D721Med (cell line): ENCODE results near the gene PSD.
A peak's percentile ranks its signal among the peaks of the same experiment; 100 is the strongest.

Experiments
- DNase-seq: peaks from one replicate; pipeline ENCODE4 v3.0.0; 2011; ENCODE audit warnings: low spot score; ENCODE audit not compliant: insufficient read length
- FAIRE-seq: peaks from 2 replicates; lab custom pipeline; 2011; peaks lifted over from hg19 to GRCh38; lab: Jason Lieb, UNC
- CTCF ChIP-seq: IDR thresholded peaks from 2 replicates; pipeline ENCODE4 v1.5.1; 2012; ENCODE audit warnings: mild to moderate bottlenecking, control low read depth; ENCODE audit not compliant: insufficient read depth; ENCODE audit errors: missing control alignments

PSD gene

DNA sequence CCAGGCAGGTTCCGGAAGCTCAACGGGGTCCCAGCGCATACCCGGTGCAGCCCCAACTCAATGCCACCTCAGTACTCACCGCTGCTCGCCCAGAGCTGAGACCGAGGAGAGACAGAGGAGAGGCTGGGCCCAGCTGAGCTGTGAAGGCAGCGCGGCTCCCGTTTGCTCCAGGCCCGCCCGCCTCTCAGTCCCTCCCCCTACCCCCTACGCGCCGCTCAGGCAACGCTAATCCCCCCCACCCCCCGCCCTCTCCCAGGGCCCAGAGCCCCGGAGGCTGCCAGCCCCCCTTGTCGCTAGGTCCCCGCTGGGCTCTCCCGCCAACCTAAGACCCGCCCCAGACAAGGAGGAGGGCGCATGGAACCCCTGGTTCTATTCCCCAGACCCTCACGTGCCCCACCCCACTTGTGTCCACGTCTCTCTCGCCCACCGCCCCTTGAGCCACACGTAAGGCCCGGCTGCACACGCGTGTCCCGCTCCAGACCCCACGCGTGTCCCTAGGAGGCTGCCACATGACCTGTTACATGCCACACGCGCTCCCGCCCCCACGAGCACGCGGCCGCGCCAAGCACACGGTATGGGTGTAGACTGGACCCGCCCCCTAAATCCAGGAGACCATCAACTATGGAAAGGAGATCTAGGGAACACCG is at the start of gene PSD:
PSD (minus strand) TSS at position 164 of the 647 bp plus-strand sequence. CDS start 1,747 bp downstream, outside the sequence.
- TF ChIP-seq CTCF: no peak
- DNase-seq (peak; percentile 96), FAIRE-seq (no peak)

DNA sequence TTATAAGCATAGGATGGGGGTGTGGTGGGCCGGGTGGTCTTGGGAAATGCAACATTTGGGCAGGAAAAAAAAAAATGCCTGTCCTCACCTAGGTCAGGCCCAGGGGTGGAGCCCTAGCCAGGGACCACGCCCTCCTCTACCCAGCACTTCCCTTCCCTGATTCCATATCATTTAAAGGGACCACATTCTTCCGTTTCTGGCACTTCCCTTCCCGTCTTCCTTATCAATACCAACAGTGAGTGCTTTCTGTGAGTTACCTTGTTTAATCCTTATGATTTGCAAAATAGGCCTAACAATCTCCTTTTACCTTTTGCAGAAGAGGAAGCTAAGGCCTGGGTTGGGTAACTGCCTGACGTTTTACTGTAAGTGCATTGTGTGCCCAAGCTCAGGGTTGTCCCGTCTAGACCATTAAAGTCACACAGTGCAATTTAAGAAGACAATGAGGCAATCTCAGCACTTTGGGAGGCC is 49.4 kb upstream of the PSD start:
- TF ChIP-seq CTCF: no peak
- FAIRE-seq: no peak
- DNase-seq: no peak

GRCh38 chr10:102467318-102467717 is 48.7 kb upstream of the PSD start:
- FAIRE-seq (no peak), DNase-seq (no peak)
- no peak for TF ChIP-seq CTCF

- no peak for DNase-seq
- no peak for FAIRE-seq
- TF ChIP-seq CTCF: no peak
These were observed 46.9 kb upstream of the PSD start for GRCh38 chr10:102465466-102465865.

DNA sequence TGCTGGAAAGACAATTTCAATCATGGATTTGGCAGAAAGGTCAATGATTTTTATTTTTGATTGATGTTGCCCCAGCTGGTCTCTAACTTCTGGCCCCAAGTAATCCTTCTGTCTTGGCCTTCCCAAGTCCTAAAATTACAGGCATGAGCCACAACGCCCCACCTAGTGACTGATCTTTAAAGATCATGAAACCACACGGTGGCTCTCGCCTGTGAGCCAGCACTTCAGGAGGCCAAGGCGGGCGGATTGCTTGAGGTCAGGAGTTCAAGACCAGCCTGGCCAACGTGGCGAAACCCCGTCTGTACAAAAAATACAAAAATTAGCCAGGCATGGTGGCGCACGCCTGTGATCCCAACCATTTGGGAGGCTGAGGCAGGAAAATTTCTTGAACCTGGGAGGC is 45.4 kb upstream of the PSD start:
- DNase-seq (no peak), FAIRE-seq (no peak)
- TF ChIP-seq CTCF: no peak

DNA sequence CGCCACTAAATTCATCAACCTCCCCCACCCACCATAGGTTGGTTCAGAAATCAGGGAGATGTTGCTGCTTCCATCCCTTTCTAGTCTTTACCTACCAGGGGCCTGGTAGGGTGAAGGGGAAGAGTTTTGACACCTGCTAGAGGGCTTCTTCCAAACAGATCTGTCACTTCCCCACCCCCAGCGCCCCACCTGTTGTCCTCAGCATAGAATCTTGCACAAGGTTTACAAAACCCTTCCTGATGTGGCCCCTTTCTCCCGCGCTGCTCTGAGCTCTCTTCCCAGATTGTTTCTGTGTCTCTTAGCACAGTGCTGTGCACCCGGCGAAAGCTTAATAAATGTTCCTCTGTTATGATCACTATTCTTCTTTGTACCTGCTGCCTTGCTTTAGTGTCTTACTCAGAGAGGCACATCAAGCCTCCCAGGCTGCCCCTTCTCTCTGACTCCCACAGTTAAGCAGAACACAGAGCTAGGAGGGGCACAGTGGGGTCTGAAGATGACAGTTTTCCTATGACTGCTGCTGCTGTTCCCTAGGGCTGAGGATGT is 44.0 kb upstream of the PSD start:
- no peak for TF ChIP-seq CTCF
- DNase-seq: no peak
- FAIRE-seq: no peak
